ENCODE results near the gene CREB5.

Gene CREB5

DNA sequence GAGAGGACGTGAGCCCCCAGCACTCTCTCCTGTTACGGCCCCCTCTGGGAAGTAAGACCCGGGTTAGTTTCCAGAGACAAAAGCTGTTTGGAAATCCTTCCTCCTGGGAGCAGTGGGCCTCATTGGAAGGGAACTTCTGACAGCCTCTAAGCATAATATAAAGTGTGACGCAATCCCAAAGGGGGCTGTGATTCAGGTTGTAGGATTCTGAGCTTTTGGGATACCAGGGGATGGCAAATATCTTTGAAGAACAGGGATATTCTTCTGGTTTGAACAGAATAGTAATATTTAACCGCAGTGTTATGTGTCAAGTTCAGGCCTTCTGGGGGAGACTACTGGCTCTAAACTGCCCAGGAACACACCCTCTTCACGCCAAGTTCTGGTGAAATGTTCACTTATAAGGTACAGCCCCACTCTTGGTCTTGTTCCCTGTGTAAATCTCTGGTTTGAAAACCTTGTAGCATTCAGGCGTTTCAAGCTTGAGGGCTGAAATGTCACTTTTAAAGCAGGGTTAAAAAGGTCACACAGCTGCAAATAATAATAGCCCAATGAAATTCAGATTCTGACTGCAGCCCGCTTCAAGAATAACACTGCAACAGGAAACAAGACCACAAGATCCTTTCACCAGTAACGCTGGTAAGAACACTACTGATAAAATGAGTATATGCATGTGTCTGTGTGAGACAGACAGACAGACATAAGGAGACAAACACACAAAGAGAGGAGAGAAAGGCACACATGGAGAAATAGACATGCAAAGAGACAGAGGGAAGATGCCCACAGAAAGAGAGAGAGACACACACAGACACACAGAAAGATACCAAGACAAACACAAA, 69.0 kb downstream of the CREB5 start:
- no peak for DNase-seq

DNA sequence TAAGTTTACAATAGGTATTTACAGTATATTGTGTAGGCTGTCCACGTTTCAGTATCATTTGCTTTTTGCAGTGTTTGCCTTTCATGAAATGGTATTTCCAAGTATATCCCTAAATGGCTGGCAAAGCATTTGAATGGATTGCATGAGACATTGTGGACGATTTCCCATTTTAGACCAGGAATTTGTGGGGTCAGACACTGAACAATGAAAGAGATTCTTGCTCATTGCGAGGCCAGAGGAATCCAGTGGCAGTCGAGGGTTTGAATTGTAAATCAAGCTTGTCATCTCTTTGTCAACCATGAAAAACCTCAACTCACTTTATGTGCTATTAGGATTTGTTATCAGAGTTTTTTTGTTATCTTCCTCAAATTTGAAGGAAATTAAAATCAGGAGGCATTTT, 70.8 kb downstream of the CREB5 start:
- no peak for DNase-seq

DNA sequence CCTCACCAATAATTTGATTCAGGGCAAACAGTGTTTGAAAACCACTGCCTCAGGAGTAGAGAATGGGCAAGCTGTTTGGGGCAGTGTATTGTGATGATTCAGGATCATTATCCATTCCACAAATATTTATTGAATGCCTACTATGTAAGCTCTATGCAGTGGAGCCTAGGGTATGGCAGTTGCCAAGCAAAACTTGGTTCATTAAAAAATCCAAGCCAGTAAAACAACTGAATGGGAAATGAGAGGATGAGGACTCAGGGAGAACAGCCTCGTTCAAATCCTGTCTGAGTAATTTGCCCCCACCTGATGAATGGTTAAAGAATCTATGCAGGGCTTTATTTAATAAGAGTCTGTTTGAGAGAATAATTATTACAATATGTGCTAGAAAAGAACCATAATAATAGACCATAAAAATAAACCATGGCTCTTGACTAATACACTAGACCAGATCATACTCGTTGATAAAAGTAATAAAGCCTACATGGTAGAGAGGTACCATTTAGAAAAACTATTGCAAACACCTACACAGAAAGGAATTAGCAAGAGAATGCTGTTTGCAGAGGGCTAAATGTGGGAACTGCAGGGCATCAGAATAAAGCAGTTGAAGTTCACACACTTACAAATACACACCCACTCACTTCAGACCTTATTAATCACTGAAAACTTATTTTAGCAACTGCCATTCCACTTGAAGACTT, 71.7 kb downstream of the CREB5 start:
- DNase-seq = no peak

DNA sequence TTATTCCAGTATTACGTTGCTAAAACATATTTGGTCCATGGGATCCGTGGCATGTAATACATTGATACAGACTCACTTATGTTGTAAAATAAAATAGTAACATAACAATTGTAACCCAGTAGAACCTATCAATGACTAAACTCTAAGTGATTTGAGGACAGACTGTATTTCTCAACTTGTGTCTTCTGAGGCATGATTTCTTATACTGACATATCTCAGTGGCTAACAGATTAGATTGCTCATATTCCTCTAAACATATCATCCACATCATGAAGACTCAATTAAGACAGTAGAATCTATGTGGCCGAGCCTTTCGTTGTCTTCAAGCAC, 72.3 kb downstream of the CREB5 start:
- no peak for DNase-seq

DNA sequence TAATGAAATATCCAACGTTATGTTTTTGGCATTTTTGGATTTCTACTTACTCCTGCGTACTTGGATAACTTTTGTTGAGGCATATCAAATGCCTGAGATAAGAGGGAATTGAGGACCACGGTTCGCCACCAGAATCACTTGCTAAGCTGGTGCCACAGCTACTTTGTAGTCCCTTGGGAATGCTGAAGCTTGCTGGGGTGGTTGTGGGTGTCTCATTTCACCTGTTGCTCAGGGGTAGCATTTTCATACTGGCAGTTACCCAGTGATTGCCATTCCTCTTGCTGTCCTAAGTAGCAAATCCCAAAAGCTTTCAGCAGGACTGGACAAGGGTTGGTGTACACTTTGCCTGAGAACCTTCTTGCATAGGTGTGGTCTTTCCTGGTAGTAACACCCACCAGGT, 75.2 kb downstream of the CREB5 start:
- DNase-seq = no peak

DNA sequence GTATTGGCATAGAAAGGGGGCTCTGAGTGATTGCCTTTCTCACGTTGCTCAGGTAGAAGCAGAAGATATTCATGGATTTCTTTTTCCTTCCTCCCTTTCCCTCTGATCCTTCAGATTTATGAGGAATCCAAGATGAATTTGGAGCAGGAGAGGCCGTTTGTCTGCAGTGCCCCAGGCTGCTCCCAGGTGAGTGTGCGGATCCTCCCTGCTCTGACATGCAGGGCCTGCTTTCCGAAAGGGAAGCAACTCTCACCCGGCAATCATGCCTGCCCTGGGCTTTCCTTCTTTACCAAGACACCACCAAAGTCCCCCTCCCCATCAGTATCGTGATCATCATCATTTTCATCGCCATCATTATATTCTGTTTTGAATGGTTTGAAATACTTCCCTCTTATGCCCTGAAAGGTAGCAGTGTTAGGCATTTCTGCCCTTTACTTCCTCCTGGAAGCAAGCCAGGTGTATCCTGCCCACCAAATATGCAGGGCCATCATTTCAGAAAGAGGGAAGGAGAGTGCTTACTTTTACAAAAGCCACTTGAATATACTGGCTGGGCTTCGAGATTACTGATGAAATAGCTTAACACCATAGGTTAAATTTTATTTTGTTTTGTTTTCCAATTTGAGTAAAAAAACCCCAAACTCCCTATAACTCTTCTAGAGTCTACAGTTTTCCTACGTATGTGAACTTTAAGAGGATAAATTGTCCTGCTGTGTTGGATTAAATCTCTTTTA, 75.9 kb downstream of the CREB5 start:
- DNase-seq = no peak

DNA sequence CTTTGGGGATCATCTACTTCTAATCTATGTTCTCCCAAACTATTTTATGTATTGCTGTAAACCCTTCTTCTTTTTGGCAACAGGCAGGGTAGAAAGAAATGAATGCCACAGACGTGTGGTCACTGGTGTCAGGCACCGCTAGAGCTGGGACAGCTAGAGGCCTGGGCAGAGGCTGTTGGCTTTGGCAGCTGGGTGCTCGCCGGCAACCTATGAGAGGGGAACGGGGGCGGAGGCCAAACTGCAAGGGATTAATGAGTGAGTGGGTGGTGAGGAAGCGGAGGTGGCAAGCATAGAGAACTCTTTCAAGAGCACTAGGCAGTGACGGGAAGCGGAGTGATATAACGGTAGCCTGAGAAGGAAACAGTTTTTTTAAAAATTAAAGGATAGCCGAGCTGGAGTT, 78.5 kb downstream of the CREB5 start:
- no peak for DNase-seq

DNA sequence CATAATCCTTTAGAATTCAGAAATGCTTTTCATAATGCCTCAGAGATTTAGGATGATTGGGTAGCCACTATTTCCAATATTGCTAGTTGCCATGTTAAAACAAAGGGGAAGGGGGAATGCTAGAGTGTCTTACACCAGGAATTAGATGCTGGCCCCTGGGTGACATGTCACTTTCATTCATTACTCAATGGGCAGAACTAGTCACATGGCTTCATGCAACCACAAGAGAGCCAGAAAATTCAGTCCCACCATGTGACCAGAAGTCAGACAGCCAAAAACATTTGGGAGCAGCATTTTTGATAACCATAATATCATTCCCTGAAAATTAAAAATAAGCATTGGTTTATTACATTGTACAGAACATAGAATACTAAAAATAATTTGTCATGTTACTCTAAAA, 81.2 kb downstream of the CREB5 start:
- DNase-seq = no peak

DNA sequence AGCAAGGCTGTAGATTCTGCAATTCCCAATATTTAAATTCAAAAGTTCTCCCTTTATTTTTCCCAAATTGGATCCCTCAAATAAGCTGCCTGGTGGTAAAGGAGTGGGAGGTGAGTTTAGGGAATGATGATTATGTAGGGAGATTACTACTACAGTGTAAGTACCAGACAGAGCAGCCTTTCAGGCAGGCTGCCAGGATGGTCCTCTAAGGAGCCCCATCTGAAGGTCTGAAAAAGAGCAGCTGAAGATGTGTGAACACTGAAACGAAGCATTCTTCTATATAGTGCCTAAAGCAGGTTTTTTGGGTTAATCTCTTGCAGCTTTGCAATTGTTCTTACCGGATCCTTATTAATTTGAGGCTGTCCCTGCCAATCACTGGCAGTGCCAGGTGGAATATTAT, 84.7 kb downstream of the CREB5 start:
- DNase-seq = no peak

DNA sequence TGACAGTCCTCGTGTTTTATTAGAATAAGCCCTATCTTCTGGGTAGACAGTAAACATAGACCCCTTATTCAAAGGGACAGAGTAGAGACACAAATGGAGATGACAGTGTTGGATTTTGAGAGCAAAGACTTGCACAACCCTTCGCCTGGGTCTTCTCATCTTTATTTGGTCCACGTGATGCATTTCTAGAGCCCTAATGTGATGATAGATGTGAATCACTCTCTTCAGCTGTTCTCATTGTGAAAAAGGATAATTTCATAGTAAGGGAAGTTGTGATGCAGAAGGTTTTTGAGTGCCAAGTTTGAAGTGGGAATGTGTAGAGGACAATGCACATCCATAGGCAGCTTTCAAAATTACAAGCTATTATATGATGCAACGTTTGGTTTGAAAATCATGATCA, 86.3 kb downstream of the CREB5 start:
- no peak for DNase-seq

DNA sequence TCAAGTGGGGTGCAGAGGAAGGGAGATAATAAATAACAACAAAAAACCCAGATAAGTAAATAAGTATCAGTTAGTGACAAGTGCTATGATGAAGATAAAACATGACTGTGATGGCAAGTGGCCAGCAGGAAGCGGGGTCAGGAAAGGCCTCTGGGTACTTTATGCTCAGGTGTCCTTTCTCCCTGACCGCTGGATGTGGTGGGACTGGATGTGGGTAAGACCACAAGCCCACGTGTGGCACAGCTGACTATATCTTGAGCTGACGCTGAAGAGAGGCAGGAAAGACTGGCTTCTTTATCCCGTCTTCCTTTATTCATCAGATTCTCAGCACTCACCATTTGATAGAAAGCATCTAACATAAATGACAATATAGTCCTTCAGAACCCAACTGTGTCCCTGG, 87.8 kb downstream of the CREB5 start:
- DNase-seq = no peak

DNA sequence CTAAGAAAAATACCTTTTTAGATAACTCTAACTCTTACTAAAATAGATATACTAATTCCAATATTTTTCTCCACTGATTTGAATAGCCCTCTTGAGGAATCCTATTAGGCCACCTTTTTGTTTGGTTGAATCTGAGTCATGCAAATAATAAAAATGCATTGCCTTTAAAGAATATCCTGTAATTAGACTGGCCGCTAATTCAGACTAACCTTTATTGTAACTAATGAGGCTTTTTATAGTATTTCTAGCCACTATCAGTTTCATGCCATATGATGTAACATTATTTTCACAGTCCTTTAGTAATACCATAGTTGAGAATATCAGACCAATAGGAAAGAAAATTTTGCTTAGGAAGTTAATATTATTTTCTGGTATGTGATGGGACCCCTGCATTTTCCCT, 90.1 kb downstream of the CREB5 start:
- DNase-seq = no peak

DNA sequence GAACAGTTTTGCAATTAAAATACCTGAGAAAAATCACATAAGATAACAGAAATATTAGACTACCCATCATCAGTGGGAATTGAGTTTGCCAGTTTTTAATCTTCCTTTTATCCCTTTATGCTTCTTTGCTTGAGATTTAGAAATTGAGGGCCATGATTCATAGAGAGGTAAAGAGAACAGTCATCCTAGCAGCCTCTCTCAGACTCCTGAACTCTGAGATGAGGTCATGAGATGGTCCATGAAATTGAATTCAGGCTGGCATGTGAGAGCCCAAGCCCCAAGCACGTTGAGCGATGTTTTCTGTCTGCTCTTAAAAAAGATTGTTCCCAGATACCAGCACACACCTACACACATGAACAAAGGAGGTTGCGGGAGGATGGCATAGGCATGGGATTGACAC, 91.1 kb downstream of the CREB5 start:
- DNase-seq = no peak

DNA sequence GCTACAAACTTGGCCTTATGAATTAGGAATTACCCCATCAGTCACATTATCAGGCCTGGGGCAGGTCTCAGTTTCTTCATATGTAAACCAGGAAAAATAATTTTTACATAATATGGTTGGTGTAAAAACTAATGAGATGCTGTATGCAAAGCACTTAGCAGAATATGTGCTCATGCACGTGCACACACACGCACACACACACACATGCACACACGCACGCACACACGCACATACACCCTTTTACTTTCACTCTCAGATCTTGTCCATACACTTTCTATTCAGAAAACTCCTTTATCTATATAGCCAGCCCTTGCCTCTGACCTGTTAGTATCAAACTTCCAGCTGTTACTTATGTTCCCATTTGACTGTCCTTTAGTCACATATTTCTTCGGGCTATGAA, 92.7 kb downstream of the CREB5 start:
- no peak for DNase-seq

DNA sequence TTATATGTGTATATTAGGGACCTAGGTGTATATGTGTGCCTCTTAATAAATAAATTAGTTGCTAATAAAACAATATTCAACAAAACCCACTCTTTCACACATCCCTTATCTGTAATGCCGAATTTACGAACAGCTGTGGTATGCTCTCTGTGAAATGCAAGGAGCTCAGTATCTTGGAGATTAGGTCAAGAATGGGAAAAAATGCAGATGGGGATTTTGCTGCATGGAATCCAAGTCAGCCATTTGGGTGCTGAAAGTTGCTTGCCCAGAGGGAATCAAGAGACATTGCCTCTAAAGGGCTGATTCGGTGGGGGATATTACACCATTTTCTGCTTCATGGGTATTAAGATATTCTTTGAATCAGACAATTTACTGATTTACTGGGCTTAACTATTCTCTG, 93.5 kb downstream of the CREB5 start:
- no peak for DNase-seq

DNA sequence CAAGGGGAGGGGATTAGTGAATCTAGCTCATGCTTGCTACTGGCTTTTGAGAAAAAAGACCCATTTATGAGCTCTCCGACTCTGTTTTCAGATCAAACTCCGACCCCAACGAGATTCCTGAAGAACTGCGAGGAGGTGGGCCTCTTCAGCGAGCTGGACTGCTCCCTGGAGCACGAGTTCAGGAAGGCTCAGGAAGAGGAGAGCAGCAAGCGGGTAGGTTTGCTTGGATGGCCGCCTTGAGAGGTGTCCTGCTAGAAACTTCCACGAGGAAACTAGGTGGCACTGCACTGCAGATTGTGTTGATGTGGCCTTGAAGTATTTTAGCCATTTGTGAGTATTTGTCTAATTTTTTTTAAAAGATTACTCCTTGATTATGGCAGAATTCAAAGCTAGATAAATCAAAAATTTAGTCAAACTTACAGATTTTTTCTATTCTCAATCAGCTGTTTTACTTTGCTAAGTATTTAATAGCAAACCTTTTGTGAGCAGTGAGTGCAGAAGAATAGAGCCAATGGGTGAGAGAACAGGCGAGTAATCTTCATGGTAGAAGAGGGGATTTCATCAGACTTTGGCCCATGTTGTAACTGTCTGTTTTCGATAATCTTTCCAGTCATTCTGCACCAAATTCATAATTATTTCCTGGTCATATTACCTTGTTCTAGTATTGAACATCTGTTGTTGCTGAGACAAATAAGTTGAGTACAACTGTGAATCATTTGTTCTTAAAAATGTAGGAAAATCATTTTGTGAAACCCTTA, 95.4 kb downstream of the CREB5 start:
- no peak for DNase-seq

DNA sequence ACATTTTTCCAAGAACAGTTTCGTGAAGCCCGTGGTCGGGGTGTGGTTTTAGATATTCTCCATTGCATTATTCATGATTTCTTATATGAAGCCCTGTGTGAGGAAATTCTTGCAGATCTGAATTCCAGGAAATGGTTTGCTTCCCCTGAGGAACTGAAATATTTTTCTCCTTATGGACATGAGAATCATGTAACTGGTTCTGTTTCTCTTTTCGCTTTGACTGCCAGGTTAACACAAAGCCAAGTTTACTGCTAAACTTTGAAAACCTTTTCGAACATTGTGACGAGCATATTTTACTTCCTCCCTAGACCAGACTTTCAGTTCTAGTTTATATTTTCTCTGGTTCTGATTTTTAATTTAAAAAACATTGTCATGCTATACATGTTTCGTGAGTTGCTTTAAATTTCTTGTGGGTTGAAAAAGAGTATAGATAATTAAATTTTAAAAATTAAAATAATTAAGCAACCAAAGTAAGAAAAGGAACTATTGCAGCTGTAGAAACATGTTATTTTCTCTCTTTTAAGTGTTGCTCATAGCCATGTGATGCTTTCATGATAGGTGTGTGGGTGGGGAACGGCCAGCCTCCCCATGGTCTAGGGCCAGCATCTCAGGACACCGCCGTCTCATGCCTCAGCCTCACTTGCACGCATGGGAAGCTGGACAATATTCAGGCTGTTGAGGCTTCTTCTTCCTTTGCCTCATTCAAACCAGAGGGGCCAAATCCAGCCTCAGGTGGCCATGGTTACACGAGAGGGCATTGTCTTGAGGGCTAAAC, 97.1 kb downstream of the CREB5 start:
- DNase-seq = no peak

DNA sequence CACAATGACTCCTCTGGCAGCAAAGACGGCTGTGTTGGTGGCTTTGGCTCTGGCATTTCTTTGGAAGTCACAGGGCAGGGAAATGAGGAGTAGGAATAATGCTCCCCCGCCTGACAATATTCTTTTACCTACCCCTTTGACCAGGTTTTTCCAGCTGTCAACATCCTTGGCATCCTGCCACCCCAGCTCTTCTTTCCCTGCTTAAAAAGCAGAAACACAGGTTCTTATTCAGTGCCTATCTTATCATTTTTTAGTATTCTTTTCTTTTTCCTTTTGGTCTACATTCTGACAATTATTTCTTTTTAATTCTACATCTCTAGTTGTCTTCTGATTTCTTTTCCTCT, 97.7 kb downstream of the CREB5 start:
- no peak for DNase-seq

DNA sequence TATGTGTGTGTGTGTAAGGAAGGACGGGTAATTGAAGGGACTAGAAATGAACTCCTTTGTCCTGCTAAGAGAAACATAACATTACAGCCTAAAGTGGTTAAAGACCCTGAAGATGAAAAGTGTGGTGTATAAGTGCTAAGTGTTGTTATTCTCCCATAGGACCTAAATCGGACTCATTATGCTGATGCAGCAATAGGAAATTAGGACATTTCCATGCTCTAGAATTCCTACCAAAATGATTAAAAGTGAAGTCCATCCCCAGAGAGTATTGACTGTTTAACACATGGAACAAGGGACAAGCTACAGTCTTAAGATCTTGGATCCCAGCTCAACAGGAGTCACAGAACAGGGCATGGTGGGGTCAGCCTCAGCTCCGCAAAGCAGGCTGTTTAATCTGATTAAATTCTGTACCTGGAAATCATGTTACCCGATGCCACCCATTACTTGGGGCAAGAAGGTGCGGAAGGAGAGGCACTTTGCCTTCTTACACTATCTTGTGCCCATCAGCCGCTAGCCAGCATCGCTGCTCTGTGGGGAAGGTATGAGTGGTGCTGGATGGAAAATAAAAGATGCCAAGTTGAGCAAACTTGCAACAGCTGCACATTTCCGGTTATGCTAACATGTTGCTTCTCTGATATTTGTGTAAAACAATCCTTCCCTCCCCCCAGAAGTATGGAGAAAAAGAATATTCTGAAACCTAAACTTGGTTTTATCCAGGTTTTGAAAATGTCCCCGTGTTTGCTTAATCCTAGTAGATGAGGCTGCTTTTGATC, 100.5 kb downstream of the CREB5 start:
- DNase-seq = no peak

DNA sequence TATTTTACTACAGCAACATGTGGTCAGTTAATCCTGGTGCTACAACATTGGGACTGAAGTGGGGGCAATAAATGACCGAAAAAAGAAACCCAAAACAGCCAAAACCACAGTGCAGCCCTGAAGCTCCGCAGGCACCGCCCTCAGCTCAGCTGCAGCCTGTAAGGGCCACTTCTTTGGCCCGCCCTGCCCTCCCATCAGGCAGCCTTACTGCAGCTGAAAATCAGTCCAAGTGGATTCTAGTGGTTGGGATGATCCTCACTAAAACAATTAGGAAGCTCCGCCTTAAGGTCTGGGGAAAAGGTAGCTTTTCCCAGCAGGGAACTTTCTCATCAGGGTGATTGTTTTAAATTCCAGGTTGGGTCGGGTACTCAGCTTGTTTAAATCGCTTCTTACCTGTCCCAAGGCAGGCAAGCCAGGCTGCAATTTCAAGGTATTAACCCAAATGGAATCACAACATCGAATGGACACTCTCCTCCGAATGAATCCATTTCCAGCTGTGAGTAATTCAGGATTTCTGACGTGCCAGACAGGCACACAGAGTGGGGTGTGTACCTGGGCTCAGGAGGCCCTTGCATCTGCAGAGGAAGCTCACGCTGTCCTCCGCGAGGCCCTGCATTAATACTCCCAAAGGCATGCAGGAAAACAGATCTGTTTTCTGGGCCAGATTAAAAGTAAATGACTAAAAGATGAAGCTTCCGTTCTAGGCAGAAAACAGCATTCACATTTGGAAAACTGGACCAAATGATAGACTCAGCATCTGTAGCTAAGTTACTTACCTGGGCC, 104.3 kb downstream of the CREB5 start:
- no peak for DNase-seq

DNA sequence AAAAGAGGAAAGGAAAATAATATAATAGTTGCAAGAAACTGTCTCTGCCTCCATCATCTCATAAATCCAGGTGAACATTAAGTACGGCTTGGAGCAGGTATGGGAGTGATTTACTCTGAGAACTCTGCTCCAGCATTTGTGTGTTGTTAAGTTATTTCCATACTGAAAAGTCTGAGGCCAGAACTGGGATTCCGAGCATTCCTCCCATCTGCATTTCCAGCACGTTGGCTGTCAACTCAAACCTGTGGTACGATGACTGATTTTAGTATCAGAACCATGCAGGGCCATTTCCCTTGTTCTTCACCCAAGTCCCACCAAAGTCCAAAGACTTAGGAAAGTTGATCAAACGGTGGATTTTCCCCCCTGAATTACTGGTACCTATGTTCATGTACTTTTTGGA, 104.9 kb downstream of the CREB5 start:
- no peak for DNase-seq
